SU-DHL-6 (cell line): ENCODE results near the gene KDM7A.
"Not testable (repeated sequence)": the region's sequence is repeated elsewhere in the genome, so short reads cannot be mapped to it uniquely, and the experiment has no call there.

Experiments used
- H2AFZ ChIP-seq: fragments of 200-600 bp; sonication (generic); 2 replicates; pipeline ENCODE4 v1.6.1; 2014; ENCODE audit warnings: low read depth, mild to moderate bottlenecking, moderate library complexity, mixed read lengths, antibody characterized with exemption, low read length; ENCODE audit not compliant: severe bottlenecking
- H3F3A ChIP-seq: fragments of 200-600 bp; shearing (Covaris generic); 2 replicates; pipeline ENCODE4 v1.6.0; 2016; ENCODE audit warnings: antibody characterized with exemption, mild to moderate bottlenecking; ENCODE audit not compliant: insufficient read depth
- H3K27ac ChIP-seq: fragments of 200-600 bp; sonication (generic); 2 replicates; pipeline ENCODE4 v1.5.1; 2016; ENCODE audit warnings: low read depth, mild to moderate bottlenecking, low read length, moderate library complexity, mixed read lengths
- H3K27me3 ChIP-seq: fragments of 200-600 bp; sonication (generic), shearing (Covaris generic); 2 replicates; pipeline ENCODE4 v1.6.0; 2014; ENCODE audit warnings: mild to moderate bottlenecking, low read length
- H3K36me3 ChIP-seq: fragments of 200-600 bp; sonication (generic); 2 replicates; pipeline ENCODE4 v1.6.1; 2014; ENCODE audit warnings: mild to moderate bottlenecking, low read length, mixed read lengths
- H3K4me2 ChIP-seq: fragments of 300-600, 200-600 bp; shearing (Covaris generic), sonication (generic); 2 replicates; pipeline ENCODE4 v1.6.0; 2014; ENCODE audit warnings: low read length, low read depth, mild to moderate bottlenecking; ENCODE audit not compliant: poor library complexity, severe bottlenecking
- H3K4me3 ChIP-seq: fragments of 200-600 bp; sonication (generic); 2 replicates; pipeline ENCODE4 v1.5.1; 2014; ENCODE audit warnings: antibody characterized with exemption, low read length, mild to moderate bottlenecking, mixed read lengths; ENCODE audit not compliant: insufficient read depth, poor library complexity, severe bottlenecking
- H3K79me2 ChIP-seq: fragments of 200-600 bp; sonication (generic); 2 replicates; pipeline ENCODE4 v1.6.1; 2014; ENCODE audit warnings: mild to moderate bottlenecking, low read length, moderate library complexity; ENCODE audit not compliant: insufficient read depth
- H3K9ac ChIP-seq: fragments of 200-600 bp; sonication (generic); 2 replicates; pipeline ENCODE4 v1.7.0; 2014; ENCODE audit warnings: mild to moderate bottlenecking, low read length
- H3K9me2 ChIP-seq: fragments of 200-600 bp; sonication (generic); replicated peaks from 2 replicates; pipeline ENCODE4 v1.6.1; 2014; ENCODE audit warnings: low read length; ENCODE audit not compliant: insufficient read depth
- H3K9me3 ChIP-seq: fragments of 200-600 bp; sonication (generic); 2 replicates; pipeline ENCODE4 v1.6.1; 2014; ENCODE audit warnings: low read length, mixed read lengths; ENCODE audit not compliant: insufficient read depth
- H4K20me1 ChIP-seq: fragments of 200-600 bp; sonication (generic); 2 replicates; pipeline ENCODE4 v1.6.1; 2014; ENCODE audit warnings: low read depth, mild to moderate bottlenecking, antibody characterized with exemption, low read length, moderate library complexity, mixed read lengths
- CTCF ChIP-seq: fragments of 200-600 bp; sonication (generic); IDR thresholded peaks from one replicate; pipeline ENCODE4 v1.5.1; 2017; ENCODE audit warnings: antibody characterized with exemption, mild to moderate bottlenecking, low read length, moderate library complexity; ENCODE audit not compliant: insufficient read depth, poor library complexity, severe bottlenecking
- EZH2phosphoT487 ChIP-seq: fragments of 200-600 bp; sonication (generic), shearing (Covaris generic); conservative IDR thresholded peaks from 2 replicates; pipeline ENCODE4 v1.6.1; 2018; ENCODE audit warnings: mild to moderate bottlenecking, antibody characterized with exemption, low read length, moderate library complexity, mixed read lengths

The KDM7A gene

GRCh38 chr7:140203556-140203955, 26.8 kb upstream of the KDM7A start:
- Histone ChIP-seq H3K9ac (no peak overlapping the region), H3K79me2 (no peaks in the 10 kb centered on the region), H3K4me2 (no peak overlapping the region), H3K9me3 (0 out of 2 replicates have a peak, but pooled peaks cover 5% of the 10 kb centered on the region), H4K20me1 (no peaks in the 10 kb centered on the region), H3K4me3 (no peak overlapping the region), H3K27me3 (no peaks in the 10 kb centered on the region), H3K27ac (no peak overlapping the region), H2AFZ (no peak overlapping the region), H3F3A (no peaks in the 10 kb centered on the region), H3K9me2 (no peaks in the 10 kb centered on the region), H3K36me3 (no peaks in the 10 kb centered on the region)
- TF ChIP-seq EZH2phosphoT487 = no peak
- no peak for TF ChIP-seq CTCF

- H4K20me1 ChIP-seq, H3F3A ChIP-seq, H3K27ac ChIP-seq, H3K9ac ChIP-seq, H3K27me3 ChIP-seq, H3K9me3 ChIP-seq, H2AFZ ChIP-seq, H3K4me2 ChIP-seq, H3K36me3 ChIP-seq, H3K9me2 ChIP-seq, H3K79me2 ChIP-seq, H3K4me3 ChIP-seq: not testable (repeated sequence)
These were observed 26.2 kb upstream of the KDM7A start for GRCh38 chr7:140202942-140203341.

- no peak overlapping the region for H3K9ac ChIP-seq
- no peaks in the 10 kb centered on the region for H3K9me2 ChIP-seq
- H3F3A ChIP-seq = no peaks in the 10 kb centered on the region
- no peaks in the 10 kb centered on the region for H3K36me3 ChIP-seq
- H4K20me1 ChIP-seq = no peaks in the 10 kb centered on the region
- H3K27me3 ChIP-seq = no peaks in the 10 kb centered on the region
- no peak overlapping the region for H2AFZ ChIP-seq
- H3K9me3 ChIP-seq = 0 out of 2 replicates have a peak, but pooled peaks cover 5% of the 10 kb centered on the region
- no peak overlapping the region for H3K4me2 ChIP-seq
- H3K4me3 ChIP-seq = no peak overlapping the region
- no peaks in the 10 kb centered on the region for H3K79me2 ChIP-seq
- H3K27ac ChIP-seq = no peak overlapping the region
- no peak for TF ChIP-seq CTCF
- no peak for TF ChIP-seq EZH2phosphoT487
These were observed 24.6 kb upstream of the KDM7A start for GRCh38 chr7:140201393-140201792.

GRCh38 chr7:140200061-140200989, 23.5 kb upstream of the KDM7A start:
- Histone ChIP-seq H3K9me2 (no peaks in the 10 kb centered on the region), H3K4me3 (no peak overlapping the region), H3F3A (no peaks in the 10 kb centered on the region), H3K36me3 (no peaks in the 10 kb centered on the region), H3K4me2 (no peak overlapping the region), H4K20me1 (no peaks in the 10 kb centered on the region), H3K27ac (no peak overlapping the region), H2AFZ (no peak overlapping the region), H3K9me3 (0 out of 2 replicates have a peak, but pooled peaks cover 5% of the 10 kb centered on the region), H3K9ac (no peak overlapping the region), H3K79me2 (no peaks in the 10 kb centered on the region), H3K27me3 (no peaks in the 10 kb centered on the region)
- TF ChIP-seq EZH2phosphoT487 (no peak), CTCF (no peak)
